GM19372 (cell line): ENCODE data around the gene OLIG2.

Experiments
- ATAC-seq: cut with Tn5 transposase; IDR thresholded peaks from one replicate; pipeline ENCODE4 v1.9.1; 2021; ENCODE audit warnings: mild to moderate bottlenecking, low read depth, moderate library complexity; ENCODE audit not compliant: unreplicated experiment

OLIG2 gene

GRCh38 chr21:33031152-33031911 lies 5.6 kb downstream of the OLIG2 start:
- no peak for ATAC-seq

- ATAC-seq = no peak
These were observed 6.8 kb downstream of the OLIG2 start for GRCh38 chr21:33032434-33033047.

- ATAC-seq = no peak
These were observed 7.6 kb downstream of the OLIG2 start for GRCh38 chr21:33033094-33033951.

- no peak for ATAC-seq
These were observed 8.3 kb downstream of the OLIG2 start for GRCh38 chr21:33033961-33034413.

- ATAC-seq = no peak
These were observed 9.4 kb downstream of the OLIG2 start for GRCh38 chr21:33035147-33035546.

- no peak for ATAC-seq
These were observed 10.9 kb downstream of the OLIG2 start for GRCh38 chr21:33036430-33037162.

GRCh38 chr21:33037501-33037900 lies 11.8 kb downstream of the OLIG2 start:
- ATAC-seq = no peak

GRCh38 chr21:33039536-33039935 lies 13.8 kb downstream of the OLIG2 start:
- no peak for ATAC-seq

GRCh38 chr21:33040215-33040614 lies 14.5 kb downstream of the OLIG2 start:
- ATAC-seq = no peak

GRCh38 chr21:33041981-33042380 lies 16.2 kb downstream of the OLIG2 start:
- no peak for ATAC-seq

GRCh38 chr21:33042812-33043211 lies 17.1 kb downstream of the OLIG2 start:
- no peak for ATAC-seq

GRCh38 chr21:33046455-33046854 lies 20.7 kb downstream of the OLIG2 start:
- no peak for ATAC-seq

GRCh38 chr21:33047231-33047630 lies 21.5 kb downstream of the OLIG2 start:
- ATAC-seq = no peak

- ATAC-seq = no peak
These were observed 26.2 kb downstream of the OLIG2 start for GRCh38 chr21:33051925-33052324.

- no peak for ATAC-seq
These were observed 28.2 kb downstream of the OLIG2 start for GRCh38 chr21:33053951-33054350.

- no peak for ATAC-seq
These were observed 30.3 kb downstream of the OLIG2 start for GRCh38 chr21:33055991-33056390.

GRCh38 chr21:33057385-33057940 lies 31.7 kb downstream of the OLIG2 start:
- no peak for ATAC-seq

- no peak for ATAC-seq
These were observed 32.8 kb downstream of the OLIG2 start for GRCh38 chr21:33058527-33058926.

- ATAC-seq = no peak
These were observed 33.2 kb downstream of the OLIG2 start for GRCh38 chr21:33058957-33059356.

GRCh38 chr21:33059380-33059841 lies 33.7 kb downstream of the OLIG2 start:
- ATAC-seq = no peak
